Progenitor cell of endocrine pancreas (in vitro differentiated cells): ENCODE measurements around the gene EID2. TPM values are rescaled to one million over a fixed set of nuclear protein-coding genes. Genes with fewer than 3 reads are reported as not detected.

Experiments used
- DNase-seq: peaks from one replicate; pipeline ENCODE4 v3.0.0; 2021; ENCODE audit warnings: low spot score; ENCODE audit not compliant: unreplicated experiment
- H3K27ac Mint-ChIP-seq: 2 replicates; pipeline ENCODE4 v1.8.0; 2021; ENCODE audit warnings: mild to moderate bottlenecking, moderate library complexity, mixed read lengths
- H3K27me3 Mint-ChIP-seq: 2 replicates; pipeline ENCODE4 v1.8.0; 2021; ENCODE audit warnings: mixed read lengths
- H3K36me3 Mint-ChIP-seq: 2 replicates; pipeline ENCODE4 v1.8.0; 2022; ENCODE audit warnings: mixed read lengths; ENCODE audit not compliant: insufficient read depth
- H3K4me1 Mint-ChIP-seq: 2 replicates; pipeline ENCODE4 v1.8.0; 2021; ENCODE audit warnings: low read depth, mixed read lengths
- H3K4me3 Mint-ChIP-seq: 2 replicates; pipeline ENCODE4 v1.8.0; 2021; ENCODE audit warnings: low read depth, mild to moderate bottlenecking, moderate library complexity, mixed read lengths
- H3K9me3 Mint-ChIP-seq: 2 replicates; pipeline ENCODE4 v1.8.0; 2021; ENCODE audit warnings: low read depth, mixed read lengths
- CTCF ChIP-seq: fragments of 200-600 bp; sonication (generic); IDR thresholded peaks from one replicate; pipeline ENCODE4 v1.5.0; 2021; ENCODE audit warnings: antibody characterized with exemption, mild to moderate bottlenecking; ENCODE audit not compliant: unreplicated experiment
- total RNA-seq: library from RNA; stranded (reverse); gene quantifications from 2 replicates; pipeline ENCODE4 v1.2.1, GENCODE V29; 2021

EID2 gene
- total RNA-seq, 1 donor from 2014 or later, result 24.1 TPM

GRCh38 chr19:39555883-39556282 is 15.9 kb upstream of the EID2 start:
- H3K4me3 Mint-ChIP-seq, result no peak overlapping the region
- H3K27me3 Mint-ChIP-seq, result peaks cover 51% of the 10 kb centered on the region
- no peak for DNase-seq
- no peaks in the 10 kb centered on the region for H3K9me3 Mint-ChIP-seq
- H3K4me1 Mint-ChIP-seq, result peaks cover 5% of the 10 kb centered on the region
- no peaks in the 10 kb centered on the region for H3K36me3 Mint-ChIP-seq
- no peak for TF ChIP-seq CTCF
- H3K27ac Mint-ChIP-seq, result no peak overlapping the region

DNA sequence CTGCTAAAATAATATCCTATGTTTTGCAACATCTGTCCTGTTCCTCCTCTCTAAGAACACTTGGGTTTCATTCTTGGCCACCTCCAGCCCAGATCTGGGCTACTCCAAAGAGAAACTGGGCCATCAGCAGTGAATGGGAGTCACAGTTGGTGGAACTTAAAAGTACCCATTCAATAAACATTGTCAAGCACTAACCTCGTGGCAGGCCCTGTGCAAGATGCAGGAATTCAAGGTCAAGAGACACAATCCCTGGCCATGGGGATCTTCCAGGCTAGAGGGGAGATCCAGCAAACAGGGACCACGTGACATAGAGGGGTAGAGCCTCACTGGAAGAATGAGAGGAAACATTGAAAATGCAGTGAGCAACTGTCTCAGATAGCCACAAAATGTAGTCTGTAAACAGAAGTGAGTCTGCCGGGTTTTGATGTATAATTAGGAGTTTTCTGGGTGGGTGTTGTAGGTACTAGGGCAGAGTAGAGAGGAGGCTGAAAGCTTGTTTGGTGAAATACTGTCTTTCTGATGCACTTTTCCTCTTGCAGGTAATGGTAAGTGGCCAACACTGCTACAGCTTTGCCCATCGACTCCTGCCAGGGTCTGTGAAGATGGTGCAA is 14.8 kb upstream of the EID2 start:
- Mint-ChIP-seq H3K4me3 (no peak overlapping the region), H3K4me1 (peaks cover 5% of the 10 kb centered on the region), H3K36me3 (no peaks in the 10 kb centered on the region), H3K27me3 (peaks cover 44% of the 10 kb centered on the region), H3K27ac (no peak overlapping the region), H3K9me3 (no peaks in the 10 kb centered on the region)
- TF ChIP-seq CTCF, result no peak
- DNase-seq, result no peak

GRCh38 chr19:39553082-39553652 is 13.2 kb upstream of the EID2 start:
- peaks cover 3% of the 10 kb centered on the region for H3K4me1 Mint-ChIP-seq
- H3K9me3 Mint-ChIP-seq, result no peaks in the 10 kb centered on the region
- H3K27ac Mint-ChIP-seq, result no peak overlapping the region
- H3K27me3 Mint-ChIP-seq, result peaks cover 30% of the 10 kb centered on the region
- H3K4me3 Mint-ChIP-seq, result no peak overlapping the region
- no peak for TF ChIP-seq CTCF
- no peak for DNase-seq
- no peaks in the 10 kb centered on the region for H3K36me3 Mint-ChIP-seq

DNA sequence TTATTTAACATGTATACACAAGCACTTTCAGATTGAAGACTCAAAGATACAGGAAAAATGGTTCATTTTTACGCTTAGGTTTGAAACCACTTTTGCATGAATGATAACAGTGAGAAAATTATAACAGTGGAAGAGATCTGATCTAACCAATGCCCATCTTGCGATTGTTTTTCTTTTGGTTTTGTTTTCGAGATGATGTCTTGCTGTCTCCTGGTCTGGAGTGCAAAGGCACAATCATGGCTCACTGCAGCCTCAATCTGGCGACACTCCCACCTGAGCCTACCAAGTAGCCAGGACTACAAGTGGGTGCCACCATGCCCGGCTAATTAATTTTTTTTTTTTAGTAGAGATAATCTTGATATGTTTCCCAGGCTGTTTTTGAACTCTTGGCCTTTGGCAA is 10.2 kb upstream of the EID2 start:
- Mint-ChIP-seq H3K27ac (no peak overlapping the region), H3K4me1 (no peaks in the 10 kb centered on the region), H3K36me3 (no peaks in the 10 kb centered on the region), H3K9me3 (no peaks in the 10 kb centered on the region), H3K4me3 (no peak overlapping the region), H3K27me3 (peaks cover 24% of the 10 kb centered on the region)
- DNase-seq, result no peak
- TF ChIP-seq CTCF, result no peak

DNA sequence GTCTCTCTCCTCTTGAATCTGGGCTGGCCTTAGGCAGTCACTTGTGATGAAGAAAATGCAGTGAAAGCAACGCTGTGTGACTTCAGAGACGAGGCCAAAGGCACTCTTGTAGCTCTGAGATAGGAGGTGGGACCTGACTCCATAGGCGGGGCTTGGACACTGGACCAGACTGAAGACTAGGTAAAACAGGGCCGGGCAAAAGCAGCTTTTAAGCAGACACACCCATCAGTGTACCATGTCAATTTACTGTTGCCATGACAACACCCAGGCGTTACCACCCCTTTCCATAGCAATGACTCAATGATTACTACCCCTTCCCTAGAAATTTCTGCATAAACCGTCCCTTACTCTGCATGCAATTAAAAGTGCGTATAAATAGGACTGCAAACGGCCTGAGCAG is 6.6 kb upstream of the EID2 start:
- H3K36me3 Mint-ChIP-seq, result no peaks in the 10 kb centered on the region
- no peak overlapping the region for H3K27ac Mint-ChIP-seq
- H3K4me3 Mint-ChIP-seq, result no peak overlapping the region
- H3K9me3 Mint-ChIP-seq, result no peaks in the 10 kb centered on the region
- no peak for DNase-seq
- H3K27me3 Mint-ChIP-seq, result peaks cover 7% of the 10 kb centered on the region
- TF ChIP-seq CTCF, result no peak
- H3K4me1 Mint-ChIP-seq, result peaks cover 7% of the 10 kb centered on the region
